HG02870 (cell line): ENCODE results near the gene OSBPL2.

Source experiments
- ATAC-seq: cut with Tn5 transposase; IDR thresholded peaks from one replicate; pipeline ENCODE4 v1.9.1; 2021; ENCODE audit warnings: mild to moderate bottlenecking, moderate library complexity; ENCODE audit not compliant: unreplicated experiment

Gene OSBPL2

GRCh38 chr20:62248890-62249560 lies 10.7 kb downstream of the OSBPL2 start:
- no peak for ATAC-seq

DNA sequence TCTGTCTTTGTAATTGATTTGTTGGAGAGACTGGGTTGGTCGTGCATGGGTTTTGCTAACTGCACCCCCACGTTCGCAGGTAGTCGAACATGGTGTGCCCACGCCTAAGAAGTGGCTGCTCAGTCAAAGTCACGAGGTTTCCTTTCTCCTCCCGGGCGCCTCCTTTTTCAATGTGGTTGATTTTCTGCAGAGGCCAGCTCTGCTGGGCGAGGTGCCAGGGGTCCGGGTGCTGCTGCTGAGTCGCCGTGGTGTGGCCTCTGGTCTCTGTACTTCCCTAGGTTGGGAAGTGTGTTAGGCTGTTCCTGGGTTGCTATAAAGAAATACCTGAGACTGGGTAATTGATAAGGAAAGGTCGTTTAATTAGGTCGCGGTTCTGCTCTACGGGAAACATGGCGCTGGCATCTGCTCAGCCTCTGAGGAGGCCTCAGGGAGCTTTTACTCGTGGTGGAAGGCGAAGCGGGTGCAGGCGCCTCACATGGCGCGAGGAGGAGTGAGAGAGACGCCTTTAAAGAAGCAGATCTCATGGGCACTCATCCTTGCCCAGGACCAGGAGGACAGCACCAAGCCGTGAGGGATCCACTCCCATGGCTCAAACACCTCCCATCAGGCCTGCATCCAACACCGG lies 14.1 kb downstream of the OSBPL2 start:
- ATAC-seq = no peak

DNA sequence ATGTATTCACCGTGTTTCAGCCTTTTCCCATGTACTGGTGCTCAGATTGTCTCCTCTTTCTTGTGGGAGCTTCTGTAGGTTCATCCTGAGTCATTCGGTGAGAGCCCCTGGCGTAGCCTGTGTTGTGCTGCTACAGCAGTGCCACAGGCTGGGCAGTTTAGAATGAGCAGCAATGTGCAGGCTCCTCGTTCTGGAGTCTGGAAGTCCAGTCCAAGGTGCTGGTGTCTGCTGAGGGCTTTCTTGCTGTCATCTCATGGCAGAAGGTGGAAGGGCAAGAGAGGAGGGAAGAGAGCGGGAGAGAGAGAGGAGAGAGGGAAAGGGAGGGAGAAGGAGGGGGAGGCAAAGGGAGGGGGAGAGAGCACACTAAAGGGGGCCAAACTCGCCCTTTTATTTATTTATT lies 15.1 kb downstream of the OSBPL2 start:
- no peak for ATAC-seq

- ATAC-seq = no peak
Observed at GRCh38 chr20:62254021-62254724, 15.9 kb downstream of the OSBPL2 start.

- no peak for ATAC-seq
Observed at GRCh38 chr20:62255976-62256375, 17.7 kb downstream of the OSBPL2 start.

DNA sequence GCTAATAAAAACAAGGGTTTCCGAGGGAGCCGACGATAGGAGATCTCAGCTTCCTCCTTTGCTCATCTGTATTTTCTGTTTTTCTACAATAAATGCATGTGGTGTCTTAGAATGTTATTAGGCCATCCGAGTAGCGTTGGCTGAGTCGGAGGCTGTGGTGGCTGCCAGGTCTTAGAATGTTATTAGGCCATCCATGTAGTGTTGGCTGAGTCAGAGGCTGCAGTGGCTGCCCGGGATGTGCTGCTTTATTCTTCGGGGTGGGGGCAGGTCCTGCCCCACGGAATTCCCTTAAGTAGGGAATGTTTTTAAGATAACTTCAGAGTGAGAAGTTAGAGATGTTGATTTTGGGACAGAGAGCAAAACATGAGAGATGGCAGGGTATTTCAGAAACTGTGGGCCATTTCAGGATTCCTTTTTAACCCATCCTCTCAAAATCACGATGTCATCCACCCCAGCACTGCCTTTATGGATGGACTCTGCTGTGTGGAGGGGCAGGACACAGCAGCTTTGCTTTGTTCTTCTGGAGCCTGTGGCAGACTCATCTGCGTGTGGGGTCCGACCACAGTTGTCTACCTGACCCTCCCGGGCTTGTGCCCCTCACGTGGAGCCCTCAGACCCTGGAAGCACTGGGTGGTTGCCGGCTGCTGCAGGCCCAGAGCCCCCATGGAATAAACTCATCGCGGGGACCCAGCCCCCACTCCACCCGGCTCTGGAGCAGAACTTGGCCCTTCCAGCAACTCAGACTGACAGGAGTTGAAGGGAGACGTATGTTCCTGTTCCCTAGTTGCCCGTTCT lies 20.4 kb downstream of the OSBPL2 start:
- no peak for ATAC-seq

DNA sequence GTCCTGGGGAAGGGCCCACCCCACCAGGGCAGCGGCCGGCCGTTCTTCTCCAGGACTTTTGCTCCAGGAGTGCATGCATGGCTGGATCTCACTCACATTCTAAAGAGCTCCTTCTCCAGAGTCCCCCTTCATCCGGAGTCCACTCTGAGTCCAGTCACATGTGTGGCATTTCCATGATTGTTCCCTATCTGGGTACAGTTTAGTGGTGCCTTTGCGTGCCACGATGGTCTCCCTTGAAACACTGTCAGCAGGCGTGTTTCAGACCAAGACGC lies 20.9 kb downstream of the OSBPL2 start:
- no peak for ATAC-seq

- ATAC-seq = no peak
Observed at GRCh38 chr20:62262064-62262463, 23.7 kb downstream of the OSBPL2 start.

- ATAC-seq = no peak
Observed at GRCh38 chr20:62263396-62263795, 25.1 kb downstream of the OSBPL2 start.

- ATAC-seq = no peak
Observed at GRCh38 chr20:62265365-62265764, 27.0 kb downstream of the OSBPL2 start.

GRCh38 chr20:62266340-62266739 lies 28.0 kb downstream of the OSBPL2 start:
- no peak for ATAC-seq

- no peak for ATAC-seq
Observed at GRCh38 chr20:62266851-62267250, 28.5 kb downstream of the OSBPL2 start.

DNA sequence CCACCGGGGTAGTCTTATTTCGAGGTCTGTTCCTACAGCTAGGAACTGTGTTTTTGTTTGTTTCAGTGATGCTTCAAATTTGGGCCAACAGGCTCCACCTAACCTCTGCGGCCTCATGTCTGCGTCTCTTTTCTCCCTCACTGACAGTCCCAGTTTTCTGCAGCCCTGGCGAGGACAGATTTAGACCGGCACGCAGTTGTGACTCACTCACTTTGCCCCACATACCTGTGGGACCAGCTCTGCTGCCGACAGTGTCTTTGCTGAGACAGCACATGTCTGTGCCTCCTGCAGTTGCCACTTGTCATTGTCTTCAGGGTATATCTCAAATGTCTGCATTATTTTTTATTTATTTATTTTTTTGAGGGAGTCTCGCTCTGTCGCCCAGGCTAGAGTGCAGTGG lies 29.2 kb downstream of the OSBPL2 start:
- ATAC-seq = no peak

- no peak for ATAC-seq
Observed at GRCh38 chr20:62268228-62268900, 30.0 kb downstream of the OSBPL2 start.

DNA sequence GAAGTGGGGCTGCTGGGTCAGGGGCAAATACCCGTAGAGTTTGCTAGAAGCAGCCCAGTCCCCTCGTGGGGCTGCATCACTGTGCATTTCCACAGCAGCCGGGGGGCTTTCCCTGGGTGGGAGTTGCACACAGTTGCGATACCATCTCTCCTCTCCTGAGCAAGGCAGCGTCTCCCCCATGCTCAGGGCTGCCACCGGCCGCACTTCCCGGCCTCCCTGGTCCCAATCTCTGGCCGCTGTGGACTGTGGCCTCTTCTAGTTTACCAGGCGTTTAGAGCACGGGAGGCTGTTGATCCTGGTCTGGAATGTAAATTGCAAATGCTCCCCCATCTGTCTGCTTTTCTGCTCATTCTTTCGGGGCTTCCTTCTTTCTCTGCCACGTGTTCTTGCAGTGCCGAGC lies 31.1 kb downstream of the OSBPL2 start:
- ATAC-seq = no peak

DNA sequence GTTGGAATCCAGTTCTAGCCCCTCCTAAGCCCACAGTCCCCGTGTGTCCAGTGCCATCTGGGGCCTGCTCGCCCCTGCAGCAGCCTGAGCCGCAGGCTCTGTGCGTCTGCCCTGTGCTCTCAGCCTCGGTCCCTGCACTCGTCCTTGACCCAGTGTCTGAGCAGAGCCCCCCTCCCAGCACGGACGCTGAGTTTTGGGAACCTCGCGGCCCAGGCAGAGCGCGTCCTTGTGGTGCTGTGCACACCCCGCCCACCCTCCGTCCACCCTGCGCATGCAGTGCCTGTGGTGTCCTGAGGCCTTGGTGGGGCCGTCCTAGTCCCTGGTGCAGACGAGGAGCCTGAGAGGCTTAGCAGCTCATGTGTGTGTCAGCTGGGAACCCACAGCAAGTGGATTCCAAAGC lies 31.6 kb downstream of the OSBPL2 start:
- no peak for ATAC-seq

DNA sequence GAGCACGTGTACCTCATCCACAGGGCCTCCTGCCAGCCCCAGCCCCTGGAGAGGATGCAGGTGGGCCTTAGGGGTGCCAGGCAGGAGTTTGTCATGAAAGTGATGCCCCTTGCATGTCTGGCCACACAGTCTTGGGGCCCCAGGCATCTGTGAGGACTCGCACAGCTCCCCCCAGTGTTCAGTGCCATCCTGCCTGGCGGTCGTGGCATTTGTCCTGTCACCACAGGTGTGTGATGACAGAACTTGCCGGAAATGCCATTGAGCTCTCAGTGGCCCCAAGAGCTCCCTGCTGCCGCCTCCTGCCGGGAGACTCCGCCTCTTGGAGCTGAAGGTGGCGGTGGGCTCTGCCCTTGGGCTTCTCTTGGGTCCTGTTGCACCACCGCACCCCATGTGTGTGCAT lies 33.9 kb downstream of the OSBPL2 start:
- ATAC-seq = no peak

GRCh38 chr20:62273416-62273815 lies 35.1 kb downstream of the OSBPL2 start:
- no peak for ATAC-seq

DNA sequence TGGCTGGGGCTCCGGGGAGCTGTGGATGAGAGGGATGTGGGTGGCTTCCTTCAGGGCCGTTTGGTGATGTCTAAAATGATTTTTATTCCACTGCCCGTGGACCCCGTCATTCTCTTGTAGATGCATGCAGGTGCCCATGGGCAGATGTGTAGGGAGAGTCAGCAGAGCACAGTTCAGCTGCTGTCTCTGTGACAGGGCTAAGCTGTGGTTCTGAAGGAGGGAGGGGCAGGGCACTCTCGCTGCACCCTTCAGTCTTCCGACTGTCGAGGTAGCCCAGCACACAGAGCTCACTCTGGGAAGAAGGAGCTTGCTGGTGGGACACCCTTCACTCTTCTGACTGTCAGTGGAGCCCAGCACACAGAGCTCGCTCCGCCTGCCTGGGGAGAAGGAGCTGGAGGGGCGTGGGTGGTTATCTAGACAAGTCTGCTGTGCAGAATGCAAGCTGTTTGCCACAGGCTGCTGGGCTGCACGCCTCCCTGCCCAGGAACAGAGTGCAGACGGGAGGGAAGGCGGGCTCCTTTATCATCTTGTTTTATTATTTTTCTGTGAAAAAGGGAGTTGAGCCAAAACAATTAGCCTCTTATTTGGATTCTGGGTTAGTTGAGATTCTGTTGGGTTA lies 36.1 kb downstream of the OSBPL2 start:
- ATAC-seq = no peak

DNA sequence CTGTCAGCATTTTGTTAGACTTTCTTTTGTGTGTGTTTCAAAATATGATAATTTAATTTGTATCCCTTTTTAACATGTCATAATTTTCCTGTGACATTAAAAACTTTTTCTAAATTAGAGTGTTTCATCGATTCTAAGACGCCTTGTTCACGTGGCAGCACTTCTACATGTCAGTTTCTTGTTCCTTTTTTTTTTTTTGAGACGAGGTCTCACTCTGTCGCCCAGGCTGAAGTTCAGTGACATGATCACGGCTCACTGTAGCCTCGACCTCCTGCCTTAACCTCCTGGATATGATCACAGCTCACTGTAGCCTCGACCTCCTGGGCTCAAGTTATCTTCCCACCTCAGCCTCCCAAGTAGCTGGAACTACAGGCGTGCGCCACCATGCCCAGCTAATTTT lies 36.9 kb downstream of the OSBPL2 start:
- no peak for ATAC-seq

- no peak for ATAC-seq
Observed at GRCh38 chr20:62276439-62276838, 38.1 kb downstream of the OSBPL2 start.
